ENCODE results near the gene TCEA2. TPM values are rescaled to one million over a fixed set of nuclear protein-coding genes. Genes with fewer than 3 reads are reported as not detected.

Gene TCEA2
- total and polyA plus RNA-seq, 2 of the 13 experiments (the other 11 are each of a cell fraction or from before 2014, with no cell fraction given): 28.1 to 33.7 TPM

GRCh38 chr20:64063389-64064144, 569 bp downstream of the TCEA2 start (continued):
- 0 out of 2 replicates have a peak, but pooled peaks have one; percentile 9 for TF ChIP-seq ZBTB49 (CRISPR knock-in tag; IDR thresholded peaks at IDR 0.05; ENCODE audit: borderline replicate concordance)
- peak; percentile 31 for TF ChIP-seq SALL1 (CRISPR knock-in tag; IDR thresholded peaks at IDR 0.05)
- no peak for TF ChIP-seq MATR3 (CRISPR knock-in tag; IDR thresholded peaks at IDR 0.05)
- TF ChIP-seq RXRA (CRISPR knock-in tag; IDR thresholded peaks at IDR 0.05): peak; percentile 75; the same call in 1 of the 2 replicates
- TF ChIP-seq ZNF564 (CRISPR knock-in tag; IDR thresholded peaks at IDR 0.05): peak; percentile 21; the same call in 1 of the 2 replicates
- peak; percentile 29 for TF ChIP-seq CAMTA2 (CRISPR knock-in tag; IDR thresholded peaks at IDR 0.05; ENCODE audit: borderline replicate concordance)
- TF ChIP-seq DBP (CRISPR knock-in tag; IDR thresholded peaks at IDR 0.05; ENCODE audit: not compliant biosample characterization): peak; percentile 63
- no peak for TF ChIP-seq GRHL1 (CRISPR knock-in tag; conservative IDR thresholded peaks at IDR 0.05)
- no peak for TF ChIP-seq ZNF17 (CRISPR knock-in tag; IDR thresholded peaks at IDR 0.05)
- TF ChIP-seq ZBTB1 (CRISPR knock-in tag; IDR thresholded peaks at IDR 0.05; ENCODE audit: borderline replicate concordance): peak; percentile 41; the same call in 1 of the 2 replicates
- no peak for TF ChIP-seq ZC3H13 (CRISPR knock-in tag; IDR thresholded peaks at IDR 0.05)
- peak; percentile 16 for TF ChIP-seq ZNF234 (CRISPR knock-in tag; conservative IDR thresholded peaks at IDR 0.05)
- TF ChIP-seq ZNF333 (CRISPR knock-in tag; IDR thresholded peaks at IDR 0.05; ENCODE audit: borderline replicate concordance): peak; percentile 38; the same call in 1 of the 2 replicates
- 0 out of 2 replicates have a peak, but pooled peaks have one; percentile 13 for TF ChIP-seq TFAP4 (IDR thresholded peaks at IDR 0.05; ENCODE audit: borderline replicate concordance, low read depth)
- TF ChIP-seq FOXA3 (CRISPR knock-in tag; IDR thresholded peaks at IDR 0.05): 0 out of 2 replicates have a peak, but pooled peaks have one; percentile 5
- TF ChIP-seq AGO1 (IDR thresholded peaks at IDR 0.05; ENCODE audit: low read depth, low read length, poor library complexity, severe bottlenecking): peak; percentile 98
- TF ChIP-seq ZFX (CRISPR knock-in tag; IDR thresholded peaks at IDR 0.05; ENCODE audit: low read depth): peak; percentile 69
- peak; percentile 17; the same call in 1 of the 2 replicates for TF ChIP-seq ZNF224 (CRISPR knock-in tag; IDR thresholded peaks at IDR 0.05)
- TF ChIP-seq KLF11 (CRISPR knock-in tag; IDR thresholded peaks at IDR 0.05): peak; percentile 17; the same call in 1 of the 2 replicates
- no peak for TF ChIP-seq NFE2 (CRISPR knock-in tag; IDR thresholded peaks at IDR 0.05)
- TF ChIP-seq NRL (CRISPR knock-in tag; IDR thresholded peaks at IDR 0.05; ENCODE audit: borderline replicate concordance): peak; percentile 11
- peak; percentile 53 for TF ChIP-seq FOXK1 (CRISPR knock-in tag; IDR thresholded peaks at IDR 0.05; ENCODE audit: borderline replicate concordance, low read depth)
- peak; percentile 91; the same call in 1 of the 2 replicates for TF ChIP-seq NFE2L1 (CRISPR knock-in tag; IDR thresholded peaks at IDR 0.05; ENCODE audit: borderline replicate concordance)
- TF ChIP-seq MIER2 (CRISPR knock-in tag; IDR thresholded peaks at IDR 0.05): peak; percentile 14; the same call in 1 of the 2 replicates
